GM15510 (cell line): ENCODE data around the gene PTDSS2.
A peak's percentile ranks its signal among the peaks of the same experiment; 100 is the strongest.

Experiments used
- POLR2A ChIP-seq: IDR thresholded peaks from 3 replicates; pipeline ENCODE4 v1.6.1; 2011; ENCODE audit warnings: borderline replicate concordance; ENCODE audit not compliant: insufficient read length; ENCODE audit errors: extremely low read depth

The PTDSS2 gene

DNA sequence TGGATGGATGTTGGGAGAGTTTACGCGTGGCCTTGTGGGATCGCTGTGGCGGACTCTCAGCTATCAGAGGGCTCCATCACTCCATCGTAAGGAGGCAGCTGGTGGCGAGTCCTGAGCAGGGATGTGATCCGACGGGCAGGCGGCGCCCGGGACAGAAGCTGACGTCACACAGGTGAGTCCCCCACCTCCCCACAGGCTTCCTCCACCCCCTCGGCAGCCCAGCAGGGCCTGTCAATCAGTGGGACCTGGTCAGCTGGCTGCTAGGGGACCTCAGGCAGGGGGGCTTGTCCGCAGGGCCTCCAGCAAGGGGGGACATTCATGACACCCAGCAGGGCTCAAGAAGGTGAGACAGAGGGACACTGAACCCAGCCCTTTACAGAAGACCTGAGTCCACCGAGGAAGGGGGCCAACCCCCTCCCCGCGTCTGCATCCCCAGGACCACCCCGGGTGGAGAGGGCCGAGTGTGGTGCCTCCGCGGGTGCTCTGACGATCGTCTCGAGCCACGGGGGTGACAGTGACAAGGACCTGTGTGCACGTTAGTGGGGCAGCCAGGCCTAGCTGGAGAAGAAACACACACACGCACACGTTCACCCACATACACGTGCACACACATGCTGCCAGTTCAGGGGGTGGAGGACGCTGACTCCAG, 78.2 kb downstream of the PTDSS2 start:
- TF ChIP-seq POLR2A, result no peak

DNA sequence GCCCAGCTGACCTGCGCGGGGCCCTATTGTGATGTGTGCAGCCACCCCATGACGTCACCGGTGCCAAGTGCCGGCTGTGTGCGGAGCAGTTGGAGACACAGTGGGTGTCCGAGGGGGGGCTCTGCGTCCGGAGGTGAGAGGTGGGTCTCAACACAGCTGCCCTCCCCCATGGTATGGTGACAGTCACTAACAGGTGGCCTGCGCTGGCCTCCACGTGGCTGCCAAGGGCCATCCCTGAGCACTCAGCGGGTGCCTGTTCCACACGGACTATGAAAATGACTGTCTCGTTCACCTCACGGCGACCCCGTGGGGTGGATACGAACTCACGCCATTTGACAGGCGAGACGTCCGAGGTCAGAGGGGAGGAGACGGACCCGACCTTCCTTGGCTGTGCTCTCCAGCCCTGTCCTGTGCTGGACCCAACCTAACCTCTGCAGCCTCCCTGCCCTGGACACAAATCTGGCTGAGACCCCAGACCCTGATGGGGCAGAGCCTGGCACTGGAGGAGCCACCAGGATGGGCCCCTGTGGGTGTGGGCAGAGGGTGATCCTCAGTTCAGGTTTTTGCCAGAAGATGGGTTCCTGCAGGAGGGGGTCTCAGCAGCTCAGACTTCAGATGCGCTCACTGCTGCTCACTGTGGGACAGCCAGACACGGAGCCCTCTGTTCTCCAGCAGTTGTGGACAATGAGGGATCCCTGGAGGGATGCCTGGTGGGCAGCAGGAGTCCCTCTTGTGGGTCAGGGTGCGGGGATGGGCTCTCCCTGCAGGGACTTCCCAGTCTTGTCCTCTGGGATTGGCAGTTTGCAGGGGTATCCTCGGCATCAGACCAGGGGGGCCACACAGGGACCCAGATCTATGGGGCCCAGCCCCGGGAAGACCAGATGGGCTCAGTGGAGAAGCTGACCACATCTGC, 79.0 kb downstream of the PTDSS2 start:
- no peak for TF ChIP-seq POLR2A

DNA sequence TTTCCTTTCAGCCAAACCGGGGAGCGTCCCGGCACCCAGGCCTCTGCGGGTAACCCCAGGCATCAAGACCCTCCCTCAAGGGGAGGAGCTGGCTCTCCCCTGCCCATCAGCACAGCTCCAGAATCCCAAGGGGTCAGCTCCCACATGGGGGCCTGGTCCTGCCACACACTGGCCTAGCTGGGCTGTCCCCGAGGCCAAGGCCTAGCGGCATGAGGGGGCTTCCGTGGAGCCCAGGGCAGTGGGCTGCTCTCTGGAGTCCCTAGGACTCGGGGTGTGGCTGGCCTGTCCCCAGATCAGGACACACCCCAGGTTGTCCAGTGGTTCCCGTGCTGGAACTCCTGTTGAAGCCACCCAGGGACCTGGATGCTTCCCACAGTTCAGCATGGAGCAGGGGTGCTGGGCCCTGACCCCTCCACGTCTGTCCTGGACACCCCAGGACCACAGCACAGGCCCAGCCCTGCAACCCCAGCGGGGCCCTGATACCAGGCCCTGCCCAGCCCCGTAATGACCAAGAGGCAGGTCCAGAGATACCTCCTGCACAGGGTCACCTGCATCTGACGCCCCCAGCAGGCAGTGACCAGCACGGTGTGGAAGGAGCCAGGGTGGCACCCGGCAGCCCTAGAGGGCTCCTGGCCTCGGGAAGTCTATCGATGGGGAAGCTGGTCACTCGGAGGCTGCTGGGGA, 79.8 kb downstream of the PTDSS2 start:
- TF ChIP-seq POLR2A, result no peak

DNA sequence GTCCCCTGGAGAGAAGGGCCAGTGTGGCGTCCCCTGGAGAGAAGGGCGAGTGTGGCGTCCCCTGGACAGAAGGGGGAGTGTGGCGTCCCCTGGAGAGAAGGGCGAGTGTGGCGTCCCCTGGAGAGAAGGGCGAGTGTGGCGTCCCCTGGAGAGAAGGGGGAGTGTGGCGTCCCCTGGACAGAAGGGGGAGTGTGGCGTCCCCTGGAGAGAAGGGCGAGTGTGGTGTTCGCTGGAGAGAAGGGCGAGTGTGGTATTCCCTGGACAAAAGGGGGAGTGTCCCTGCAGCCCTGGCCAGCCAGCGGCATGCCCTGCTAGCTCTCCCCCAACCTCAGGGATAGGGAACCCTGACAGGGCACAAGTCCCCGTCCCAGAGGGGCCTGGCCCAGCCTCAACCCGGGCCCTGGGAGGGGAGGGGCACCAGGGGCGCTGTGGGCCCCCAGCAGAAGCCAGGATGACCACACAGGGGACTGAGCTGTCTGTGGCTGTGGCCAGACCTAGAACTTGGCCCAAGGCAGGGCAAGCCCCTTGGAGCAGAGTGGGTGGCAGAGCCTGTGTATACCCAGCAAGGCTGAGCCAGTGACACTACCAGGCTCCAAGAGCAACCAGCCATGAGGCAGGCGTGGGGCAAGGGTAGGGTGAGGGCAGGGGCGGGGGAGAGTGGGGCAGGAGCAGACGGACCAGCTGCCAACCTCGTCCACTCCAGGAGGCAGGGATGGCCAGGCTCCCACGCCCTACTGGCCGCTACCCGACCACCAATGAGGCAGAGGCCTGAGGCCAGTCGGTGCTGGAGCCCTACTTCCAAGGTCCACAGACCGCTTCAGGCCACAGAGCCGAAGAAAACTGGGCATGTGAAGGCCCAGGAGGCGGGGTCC, 81.1 kb downstream of the PTDSS2 start:
- TF ChIP-seq POLR2A, result no peak

DNA sequence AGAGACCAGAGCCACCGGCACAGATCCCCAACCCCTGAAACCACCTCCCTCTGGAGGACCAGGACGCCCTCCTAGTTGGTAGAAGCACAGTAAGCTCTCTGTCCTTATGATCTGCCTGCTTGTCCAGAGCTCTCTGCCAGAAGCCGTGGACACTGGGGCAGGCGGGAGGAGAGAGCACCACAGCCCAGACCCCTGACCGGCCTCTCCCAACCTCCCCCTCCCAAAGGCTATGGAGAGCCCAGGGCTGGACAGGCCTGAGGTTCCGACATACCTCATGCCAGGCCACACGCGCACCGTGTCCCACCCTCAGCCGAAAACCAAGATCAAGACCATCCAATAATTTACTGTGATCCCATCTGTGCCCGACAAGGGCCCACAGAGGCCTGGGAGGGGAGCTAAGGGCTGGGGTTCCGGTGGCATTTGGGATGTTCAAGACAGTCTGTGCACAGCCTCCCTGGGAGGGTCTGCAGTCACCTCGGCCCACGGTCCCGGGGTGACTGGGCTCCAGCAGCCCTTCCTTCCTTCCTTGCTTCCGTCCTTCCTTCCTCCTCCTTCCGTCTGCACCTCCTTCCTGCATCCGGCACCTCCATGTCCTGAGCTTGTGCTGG, 81.9 kb downstream of the PTDSS2 start:
- no peak for TF ChIP-seq POLR2A

DNA sequence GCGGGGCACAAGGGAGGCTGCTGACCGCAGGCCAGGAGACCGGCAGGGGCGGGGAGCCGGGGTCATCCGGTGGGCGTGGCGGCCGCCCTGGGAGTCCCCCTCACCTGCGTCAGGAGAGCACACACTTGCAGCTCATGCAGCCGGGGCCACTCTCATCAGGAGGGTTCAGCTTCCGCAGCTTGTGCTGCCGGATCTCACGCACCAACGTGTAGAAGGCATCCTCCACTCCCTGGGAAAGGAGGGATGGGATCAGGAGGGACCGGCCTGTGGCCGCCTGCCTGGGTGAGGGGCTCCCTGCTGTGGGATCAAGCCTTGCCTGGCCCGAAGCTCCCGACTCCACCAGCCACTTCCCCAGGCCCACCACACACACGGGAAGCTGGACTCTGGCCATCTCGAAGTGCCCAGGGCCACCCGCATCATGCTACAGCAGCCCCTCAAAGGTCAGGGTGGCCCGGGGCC, 82.5 kb downstream of the PTDSS2 start:
- TF ChIP-seq POLR2A, result no peak

DNA sequence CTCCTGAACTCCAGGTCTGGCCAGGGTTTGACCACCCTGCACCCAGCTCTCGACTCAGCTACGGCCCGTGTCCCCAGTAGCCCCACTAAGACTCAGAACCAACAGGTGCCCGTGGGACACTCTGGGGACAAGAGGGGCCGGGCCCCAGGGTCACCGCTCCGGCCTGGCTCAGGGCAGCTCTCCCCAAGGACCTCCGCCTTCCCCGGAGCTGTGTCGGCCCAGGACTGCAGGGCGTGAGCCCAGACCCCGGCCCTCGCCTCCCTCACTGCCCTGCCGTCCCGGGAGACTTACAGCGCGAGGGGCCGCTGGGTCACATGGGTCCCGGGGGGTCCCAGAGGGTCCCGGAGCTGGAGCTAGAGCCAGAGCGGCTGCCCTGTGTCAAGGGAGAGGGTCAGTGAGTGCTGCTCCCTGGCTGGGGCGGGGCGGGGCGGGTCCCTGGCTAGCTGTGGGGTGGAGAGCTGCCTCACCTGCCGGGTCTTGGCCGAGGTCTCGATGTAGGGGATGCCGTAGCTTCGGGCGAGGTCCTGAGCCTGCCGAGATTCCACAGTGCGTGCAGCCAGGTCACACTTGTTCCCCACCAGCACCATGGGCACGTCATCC, 83.0 kb downstream of the PTDSS2 start:
- no peak for TF ChIP-seq POLR2A

DNA sequence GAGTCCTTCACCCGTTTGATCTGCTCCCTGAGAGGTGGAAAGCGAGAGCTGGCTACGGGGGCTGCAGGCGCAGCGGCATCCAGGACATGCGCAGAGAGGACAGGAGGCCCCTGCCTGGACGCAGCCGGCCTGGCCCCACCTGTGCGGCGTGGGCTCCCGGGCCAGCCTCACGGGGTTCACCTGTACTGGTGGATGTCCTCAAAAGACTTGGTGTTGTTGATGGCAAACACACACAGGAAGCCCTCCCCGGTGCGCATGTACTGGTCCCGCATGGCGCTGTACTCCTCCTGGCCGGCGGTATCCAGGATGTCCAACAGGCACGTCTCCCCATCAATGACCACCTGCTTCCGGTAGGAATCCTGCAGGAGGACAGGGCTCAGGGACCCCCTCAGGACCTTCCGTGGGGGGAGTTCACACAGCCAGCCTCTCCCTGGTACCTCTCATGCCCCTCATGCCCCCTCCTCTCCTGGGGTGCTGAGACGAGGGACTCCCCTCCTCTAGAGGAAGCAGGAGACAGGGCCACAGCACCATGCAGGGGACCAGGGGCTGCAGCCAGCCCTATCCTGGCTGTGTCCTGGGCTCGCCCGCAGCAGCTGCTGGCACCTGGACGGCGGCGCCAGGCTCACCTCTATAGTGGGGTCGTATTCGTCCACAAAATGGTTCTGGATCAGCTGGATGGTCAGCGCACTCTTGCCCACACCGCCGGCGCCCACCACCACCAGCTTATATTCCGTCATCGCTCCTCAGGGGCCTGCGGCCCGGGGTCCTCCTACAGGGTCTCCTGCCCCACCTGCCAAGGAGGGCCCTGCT, 83.7 kb downstream of the PTDSS2 start:
- TF ChIP-seq POLR2A, result no peak

DNA sequence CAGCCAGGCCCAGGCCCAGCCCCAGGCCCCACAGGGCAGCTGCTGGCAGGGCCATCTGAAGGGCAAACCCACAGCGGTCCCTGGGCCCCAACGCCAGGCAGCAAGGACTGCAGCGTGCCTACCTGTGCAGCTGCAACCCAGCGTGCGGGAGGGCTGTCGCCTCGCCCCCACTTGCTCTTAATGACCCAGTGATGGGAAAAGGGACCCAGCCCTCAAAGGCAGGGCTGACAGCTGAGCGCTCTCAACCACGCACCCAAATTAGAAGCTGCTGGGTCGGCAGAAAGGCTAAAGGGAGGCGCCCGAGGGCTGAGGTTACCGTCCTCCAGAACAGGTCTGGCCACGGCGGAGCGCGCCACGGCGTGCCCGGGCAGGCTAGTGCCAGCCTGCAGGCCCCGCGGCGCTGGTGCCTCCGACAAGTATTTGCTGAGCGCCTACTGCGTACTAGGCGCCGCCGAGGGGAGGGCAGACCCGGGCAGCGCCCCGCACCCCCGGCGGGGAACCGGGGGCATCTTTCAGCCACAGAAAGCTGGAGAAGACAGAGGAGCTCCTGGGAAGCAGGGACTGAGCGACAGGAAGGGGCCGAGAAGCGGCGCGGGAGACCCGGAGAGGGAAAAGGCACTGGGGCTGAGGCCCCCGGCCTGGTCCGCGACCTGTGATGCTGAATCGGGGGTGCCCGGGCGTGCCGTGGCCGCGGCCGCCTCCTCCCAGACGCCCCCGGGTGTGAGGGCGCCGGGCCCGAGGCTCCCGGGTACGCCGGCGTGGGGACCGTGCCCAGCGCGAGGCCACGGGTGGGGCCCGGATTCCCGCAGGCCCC, 84.5 kb downstream of the PTDSS2 start:
- TF ChIP-seq POLR2A, result no peak

DNA sequence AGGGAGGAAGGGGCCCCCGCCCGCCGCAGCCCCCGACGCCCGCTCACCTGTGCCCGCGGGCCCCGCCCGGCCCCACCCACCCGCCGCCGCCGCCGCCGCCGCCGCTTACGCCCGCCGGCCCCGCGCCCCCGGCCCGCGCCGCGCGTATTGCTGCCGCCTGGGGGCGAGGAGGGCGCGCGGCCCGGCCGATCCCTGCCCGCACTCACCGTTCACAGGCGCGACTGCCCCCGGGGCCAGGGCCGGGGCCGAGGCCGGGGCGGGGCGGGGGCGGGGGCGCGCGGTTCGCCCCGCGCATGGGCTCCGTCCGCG, 85.1 kb downstream of the PTDSS2 start:
- TF ChIP-seq POLR2A, result no peak

DNA sequence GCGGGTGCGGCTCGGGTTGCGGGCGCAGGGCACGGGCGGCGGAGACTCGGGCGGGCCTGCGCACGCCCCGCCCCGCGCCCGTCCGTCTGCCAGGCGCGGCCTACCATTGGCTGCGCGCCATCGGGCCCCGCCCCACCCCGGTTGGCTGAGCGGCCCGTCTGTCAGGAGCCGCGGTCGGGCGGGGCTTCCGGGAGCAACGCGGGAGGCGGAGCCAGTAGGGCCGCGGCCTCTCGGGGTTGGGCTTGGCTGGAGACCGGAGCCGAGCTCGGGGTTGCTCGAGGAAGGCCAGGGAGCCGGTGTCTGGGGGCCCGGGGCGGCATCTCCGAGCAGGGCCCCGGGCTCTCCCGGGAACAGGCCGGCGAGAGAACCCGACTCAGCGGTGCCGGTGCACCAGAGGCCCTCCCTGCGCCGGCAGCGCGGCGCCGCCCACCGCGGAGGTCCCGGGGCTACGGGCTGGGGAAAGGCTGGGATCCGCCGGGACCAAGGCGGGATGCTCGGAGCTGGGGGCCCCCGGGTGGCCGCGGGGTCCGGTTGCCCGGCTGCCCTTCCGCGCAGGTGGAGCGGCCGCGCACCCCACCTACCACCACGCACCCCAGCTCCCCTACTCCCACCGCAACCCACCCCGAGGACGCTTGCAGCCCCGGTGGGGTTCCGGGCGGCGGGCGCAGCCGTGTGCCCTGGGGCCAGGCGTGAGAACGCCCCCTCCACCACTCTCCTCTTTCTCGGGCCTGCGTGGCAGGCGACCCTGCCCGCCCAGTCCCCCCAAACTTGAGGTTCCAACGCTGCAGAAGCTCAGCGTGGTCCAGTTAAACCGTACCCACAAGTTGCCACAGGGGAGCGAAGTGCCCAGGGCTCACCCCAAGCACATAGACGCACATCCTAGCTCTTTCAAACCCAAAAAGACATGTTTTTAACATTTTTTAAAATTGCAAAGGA, 85.7 kb downstream of the PTDSS2 start, which contains the start of gene HRAS:
Gene HRAS (minus strand): TSS at position 58 of the 936 bp plus-strand sequence.
- peak; percentile 89 for TF ChIP-seq POLR2A
